ENCODE results near the gene APIP. TPM values are rescaled to one million over a fixed set of nuclear protein-coding genes. Genes with fewer than 3 reads are reported as not detected.

Gene APIP
- total RNA-seq, 1 experiment from 2014 or later, result 31.3 TPM

DNA sequence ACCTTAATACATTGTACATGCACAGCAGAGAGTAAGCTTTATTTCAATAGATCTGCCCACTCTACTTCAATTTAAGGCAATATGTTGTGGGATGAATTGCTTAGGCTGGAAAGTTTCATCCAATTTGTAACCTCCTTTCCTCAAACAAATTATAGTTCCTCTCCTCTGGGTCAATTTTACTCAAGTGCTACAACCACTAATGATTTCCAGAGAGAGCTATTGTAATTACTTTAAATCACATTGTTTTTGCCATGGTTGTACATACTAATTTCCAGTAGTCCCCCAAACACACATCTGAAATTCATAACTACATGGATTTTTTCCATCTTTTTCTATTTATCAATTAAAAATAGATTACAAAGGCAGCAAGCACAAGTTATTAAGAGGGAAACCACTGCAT is 72.9 kb downstream of the APIP start:
- H3K27ac Mint-ChIP-seq, result no peak overlapping the region
- H3K27me3 ChIP-seq (ENCODE audit: insufficient read depth, low read length), result no peaks in the 10 kb centered on the region
- no peaks in the 10 kb centered on the region for H3K4me1 ChIP-seq (ENCODE audit: insufficient read depth, low read length)
- no peak overlapping the region for H2BK12ac ChIP-seq (ENCODE audit: insufficient read length, low read depth, low read length)
- H3K56ac ChIP-seq (ENCODE audit: insufficient read length, low read depth, low read length), result no peak overlapping the region
- no peaks in the 10 kb centered on the region for H3K4me1 Mint-ChIP-seq
- no peak overlapping the region for H3K18ac ChIP-seq (ENCODE audit: insufficient read length, low read depth, low read length)
- H3K9me3 ChIP-seq (ENCODE audit: control insufficient read depth, low read depth, low read length), result no peaks in the 10 kb centered on the region
- no peak overlapping the region for H2BK5ac ChIP-seq (ENCODE audit: insufficient read length, low read length)
- no peaks in the 10 kb centered on the region for H3K36me3 Mint-ChIP-seq (ENCODE audit: insufficient read depth in 1 of 3, low read depth in 3 of 3)
- TF ChIP-seq, protein P1, sequence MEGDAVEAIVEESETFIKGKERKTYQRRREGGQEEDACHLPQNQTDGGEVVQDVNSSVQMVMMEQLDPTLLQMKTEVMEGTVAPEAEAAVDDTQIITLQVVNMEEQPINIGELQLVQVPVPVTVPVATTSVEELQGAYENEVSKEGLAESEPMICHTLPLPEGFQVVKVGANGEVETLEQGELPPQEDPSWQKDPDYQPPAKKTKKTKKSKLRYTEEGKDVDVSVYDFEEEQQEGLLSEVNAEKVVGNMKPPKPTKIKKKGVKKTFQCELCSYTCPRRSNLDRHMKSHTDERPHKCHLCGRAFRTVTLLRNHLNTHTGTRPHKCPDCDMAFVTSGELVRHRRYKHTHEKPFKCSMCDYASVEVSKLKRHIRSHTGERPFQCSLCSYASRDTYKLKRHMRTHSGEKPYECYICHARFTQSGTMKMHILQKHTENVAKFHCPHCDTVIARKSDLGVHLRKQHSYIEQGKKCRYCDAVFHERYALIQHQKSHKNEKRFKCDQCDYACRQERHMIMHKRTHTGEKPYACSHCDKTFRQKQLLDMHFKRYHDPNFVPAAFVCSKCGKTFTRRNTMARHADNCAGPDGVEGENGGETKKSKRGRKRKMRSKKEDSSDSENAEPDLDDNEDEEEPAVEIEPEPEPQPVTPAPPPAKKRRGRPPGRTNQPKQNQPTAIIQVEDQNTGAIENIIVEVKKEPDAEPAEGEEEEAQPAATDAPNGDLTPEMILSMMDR (conservative IDR thresholded peaks at IDR 0.05), result no peak
- no peak overlapping the region for H4K91ac ChIP-seq (ENCODE audit: insufficient read length, low read depth, low read length)
- no peak overlapping the region for H3K23ac ChIP-seq (ENCODE audit: insufficient read length, low read depth, low read length)
- H3K79me1 ChIP-seq (ENCODE audit: insufficient read depth, low read depth, low read length, poor library complexity, severe bottlenecking), result no peaks in the 10 kb centered on the region
- H3K27me3 Mint-ChIP-seq (ENCODE audit: low read depth), result no peaks in the 10 kb centered on the region
- H2BK20ac ChIP-seq (ENCODE audit: low read depth, low read length, poor library complexity, severe bottlenecking), result no peak overlapping the region
- DNase-seq, result no peak
- no peak overlapping the region for H3K4me2 ChIP-seq (ENCODE audit: insufficient read depth, insufficient read length, low read length)
- H3K4me3 Mint-ChIP-seq, result no peak overlapping the region
- no peaks in the 10 kb centered on the region for H3K23me2 ChIP-seq (ENCODE audit: insufficient read length, low read depth, low read length, poor library complexity, severe bottlenecking)
- no peak overlapping the region for H3K27ac ChIP-seq (ENCODE audit: insufficient read length, low read depth, low read length)
- H2AFZ ChIP-seq (ENCODE audit: low read length), result no peak overlapping the region
- no peaks in the 10 kb centered on the region for H3K9me3 Mint-ChIP-seq
- no peak overlapping the region for H3K4ac ChIP-seq (ENCODE audit: low read depth, low read length)
- no peak overlapping the region for H2BK120ac ChIP-seq (ENCODE audit: low read depth, low read length, poor library complexity, severe bottlenecking)
- no peak overlapping the region for H3K9ac ChIP-seq (ENCODE audit: extremely low read depth, insufficient read length, low read length)
- no peak overlapping the region for H4K8ac ChIP-seq (replicated peaks; ENCODE audit: insufficient read length, low read depth, low read length)
- H2AK5ac ChIP-seq (ENCODE audit: insufficient read length, low read length), result no peak overlapping the region
- no peak overlapping the region for H3T11ph ChIP-seq (ENCODE audit: low read length)
- no peak overlapping the region for H4K5ac ChIP-seq (ENCODE audit: insufficient read length, low read depth, low read length)
- no peak overlapping the region for H2BK15ac ChIP-seq (ENCODE audit: low read depth, low read length)
- no peak overlapping the region for H3K14ac ChIP-seq (ENCODE audit: insufficient read depth, low read length)
- no peaks in the 10 kb centered on the region for H4K20me1 ChIP-seq (ENCODE audit: control insufficient read depth, insufficient read depth, insufficient read length)
- H3K79me2 ChIP-seq (ENCODE audit: insufficient read depth, low read length), result no peaks in the 10 kb centered on the region
